ENCODE measurements around the gene LRRC51.
A peak's percentile ranks its signal among the peaks of the same experiment; 100 is the strongest.

Gene LRRC51

DNA sequence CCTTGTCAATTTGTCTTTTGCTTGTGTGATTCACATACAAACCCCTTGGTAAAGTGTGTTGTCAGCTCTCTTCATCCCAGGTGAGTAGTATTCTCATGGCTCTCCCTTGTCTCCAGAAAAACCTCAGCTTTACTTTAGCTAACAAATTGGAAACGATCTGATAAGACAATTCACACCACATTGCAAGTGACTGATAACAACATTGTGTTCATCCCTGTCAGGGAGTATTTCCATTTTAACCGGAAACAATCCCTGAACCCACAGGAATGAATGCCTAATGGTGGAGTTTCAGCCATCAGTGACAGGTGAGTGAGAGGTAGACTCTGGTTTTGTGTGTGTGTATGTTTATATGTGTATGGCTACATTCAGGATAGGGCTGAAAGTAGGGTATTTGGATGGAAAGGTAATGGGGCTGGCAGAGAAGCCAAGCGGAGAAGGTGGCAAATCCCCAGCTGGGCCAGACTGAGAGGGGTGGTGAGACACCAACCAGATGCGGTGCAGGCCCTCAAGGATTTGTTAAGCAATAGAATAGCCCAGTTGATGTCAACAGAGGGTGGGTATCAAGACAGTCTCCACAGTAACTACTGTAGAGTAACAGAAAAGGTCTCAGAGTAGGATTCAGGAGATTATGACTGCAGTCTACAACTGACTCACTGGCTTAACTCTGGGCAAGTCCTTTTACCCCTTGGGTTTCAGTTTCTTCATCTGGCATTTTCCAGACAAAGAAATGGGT lies 7.6 kb downstream of the LRRC51 start:
- H3K4me3 ChIP-seq (ENCODE audit: control insufficient read depth, low read depth, low read length) = no peak overlapping the region
- no peak for DNase-seq (ENCODE audit: low read depth)
- TF ChIP-seq, protein P1, sequence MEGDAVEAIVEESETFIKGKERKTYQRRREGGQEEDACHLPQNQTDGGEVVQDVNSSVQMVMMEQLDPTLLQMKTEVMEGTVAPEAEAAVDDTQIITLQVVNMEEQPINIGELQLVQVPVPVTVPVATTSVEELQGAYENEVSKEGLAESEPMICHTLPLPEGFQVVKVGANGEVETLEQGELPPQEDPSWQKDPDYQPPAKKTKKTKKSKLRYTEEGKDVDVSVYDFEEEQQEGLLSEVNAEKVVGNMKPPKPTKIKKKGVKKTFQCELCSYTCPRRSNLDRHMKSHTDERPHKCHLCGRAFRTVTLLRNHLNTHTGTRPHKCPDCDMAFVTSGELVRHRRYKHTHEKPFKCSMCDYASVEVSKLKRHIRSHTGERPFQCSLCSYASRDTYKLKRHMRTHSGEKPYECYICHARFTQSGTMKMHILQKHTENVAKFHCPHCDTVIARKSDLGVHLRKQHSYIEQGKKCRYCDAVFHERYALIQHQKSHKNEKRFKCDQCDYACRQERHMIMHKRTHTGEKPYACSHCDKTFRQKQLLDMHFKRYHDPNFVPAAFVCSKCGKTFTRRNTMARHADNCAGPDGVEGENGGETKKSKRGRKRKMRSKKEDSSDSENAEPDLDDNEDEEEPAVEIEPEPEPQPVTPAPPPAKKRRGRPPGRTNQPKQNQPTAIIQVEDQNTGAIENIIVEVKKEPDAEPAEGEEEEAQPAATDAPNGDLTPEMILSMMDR (conservative IDR thresholded peaks at IDR 0.05; ENCODE audit: control insufficient read depth, insufficient read depth, low read depth, low read length) = no peak

DNA sequence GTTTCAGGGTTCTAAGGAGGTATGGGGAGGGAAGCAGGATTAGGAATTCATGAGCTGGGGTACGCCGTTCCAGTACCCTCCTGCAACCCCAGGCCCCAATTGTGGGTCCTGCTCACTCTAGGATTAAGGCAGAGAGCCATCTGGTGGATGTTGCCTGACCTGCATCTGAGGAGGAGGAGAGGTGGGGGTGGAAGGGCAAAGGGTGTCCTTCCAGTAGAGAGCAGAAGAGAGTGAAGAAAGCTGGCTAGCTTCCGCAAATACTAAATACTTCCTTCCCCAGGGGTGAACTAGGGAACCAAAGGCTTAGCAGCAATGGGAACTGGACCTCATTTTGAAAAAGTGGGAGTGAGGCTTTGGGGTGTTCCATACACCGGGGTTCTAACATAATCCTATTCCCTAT lies 10.6 kb downstream of the LRRC51 start:
- DNase-seq (ENCODE audit: low read depth) = peak; percentile 70
- no peak overlapping the region for H3K4me3 ChIP-seq (ENCODE audit: control insufficient read depth, low read depth, low read length)
- TF ChIP-seq, protein P1 (conservative IDR thresholded peaks at IDR 0.05; ENCODE audit: control insufficient read depth, insufficient read depth, low read depth, low read length) = peak; percentile 89

DNA sequence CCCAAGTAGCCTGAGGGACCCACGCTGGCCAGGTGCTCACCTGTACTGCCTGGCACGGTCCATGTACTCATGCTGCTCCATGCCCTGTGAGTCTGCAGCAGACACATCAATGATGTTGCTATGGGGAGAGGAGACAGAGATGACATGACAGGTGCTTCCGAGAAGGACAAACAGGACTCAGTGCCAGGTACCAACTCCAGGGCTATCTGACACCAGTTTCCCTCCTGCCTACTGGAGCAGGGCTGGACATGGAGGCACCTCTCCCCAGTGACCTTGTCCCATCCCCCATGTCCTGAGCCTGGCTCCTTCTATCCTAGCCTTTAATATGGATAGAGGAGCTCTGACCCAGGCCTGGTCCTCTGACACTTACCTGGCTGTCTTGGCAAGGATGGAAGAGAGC lies 18.1 kb downstream of the LRRC51 start:
- no peak overlapping the region for H3K4me3 ChIP-seq (ENCODE audit: control insufficient read depth, low read depth, low read length)
- TF ChIP-seq, protein P1 (conservative IDR thresholded peaks at IDR 0.05; ENCODE audit: control insufficient read depth, insufficient read depth, low read depth, low read length) = no peak
- DNase-seq (ENCODE audit: low read depth) = no peak

DNA sequence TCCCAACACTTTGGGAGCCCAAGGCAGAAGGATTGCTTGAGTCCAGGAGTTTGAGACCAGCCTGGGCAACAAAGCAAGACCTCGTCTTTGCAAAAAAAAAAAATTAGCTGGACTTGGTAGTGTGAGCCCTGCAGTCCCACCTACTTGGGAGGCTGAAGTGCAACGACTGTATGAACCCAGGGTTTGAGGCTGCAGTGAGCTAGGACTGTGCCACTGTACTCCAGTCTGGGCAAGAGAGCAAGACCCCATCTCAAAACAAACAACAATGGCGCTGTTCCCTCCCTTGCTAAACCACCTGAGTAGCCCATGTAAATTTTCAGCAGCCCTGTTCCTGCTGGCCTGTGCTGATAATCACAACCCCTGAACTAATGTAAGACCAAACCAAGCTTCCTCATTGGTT lies 19.4 kb downstream of the LRRC51 start:
- no peak for DNase-seq (ENCODE audit: low read depth)
- H3K4me3 ChIP-seq (ENCODE audit: control insufficient read depth, low read depth, low read length) = no peak overlapping the region
- TF ChIP-seq, protein P1 (conservative IDR thresholded peaks at IDR 0.05; ENCODE audit: control insufficient read depth, insufficient read depth, low read depth, low read length) = no peak

DNA sequence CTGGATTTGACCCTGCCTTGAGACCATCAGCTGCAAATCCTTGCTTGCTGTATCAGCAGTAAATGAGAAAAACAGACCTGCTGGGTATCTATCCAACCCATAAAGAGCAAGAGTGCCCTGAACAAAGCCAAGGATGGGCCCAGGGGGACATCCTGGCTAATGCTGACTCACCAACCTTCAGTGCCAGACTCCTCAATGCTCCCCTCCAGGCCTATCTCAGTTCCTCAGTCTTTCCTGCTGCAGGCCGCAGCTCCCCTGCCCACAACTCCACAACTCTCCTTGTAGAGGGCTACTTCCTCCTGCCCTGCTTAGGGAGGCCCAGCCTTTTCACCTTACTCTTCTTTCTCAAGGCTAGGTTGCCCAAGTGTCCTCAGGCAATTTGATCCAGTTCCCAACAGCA lies 19.8 kb downstream of the LRRC51 start:
- H3K4me3 ChIP-seq (ENCODE audit: control insufficient read depth, low read depth, low read length) = no peak overlapping the region
- TF ChIP-seq, protein P1 (conservative IDR thresholded peaks at IDR 0.05; ENCODE audit: control insufficient read depth, insufficient read depth, low read depth, low read length) = no peak
- peak; percentile 45 for DNase-seq (ENCODE audit: low read depth)

DNA sequence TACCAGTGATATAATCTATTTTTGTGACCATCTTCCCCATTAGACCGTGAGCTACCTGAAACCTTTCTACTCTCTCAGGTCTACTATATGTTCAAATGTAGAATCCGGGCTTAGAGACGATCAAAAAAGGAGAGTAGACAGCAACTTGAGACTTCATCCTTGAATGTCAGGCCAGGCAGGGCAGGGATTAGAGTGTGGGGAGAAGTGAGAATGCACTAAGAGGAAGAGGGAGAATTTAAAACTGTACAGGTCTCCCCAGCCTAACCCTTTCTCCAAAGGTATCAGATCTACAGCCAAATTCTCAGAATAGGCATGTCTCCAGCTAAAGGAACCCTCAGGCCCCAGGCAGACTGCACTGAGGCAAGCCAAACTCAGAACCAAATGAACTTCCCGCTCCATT lies 21.5 kb downstream of the LRRC51 start:
- DNase-seq (ENCODE audit: low read depth) = no peak
- H3K4me3 ChIP-seq (ENCODE audit: control insufficient read depth, low read depth, low read length) = peak overlapping the region; percentile 99
- TF ChIP-seq, protein P1 (conservative IDR thresholded peaks at IDR 0.05; ENCODE audit: control insufficient read depth, insufficient read depth, low read depth, low read length) = no peak

DNA sequence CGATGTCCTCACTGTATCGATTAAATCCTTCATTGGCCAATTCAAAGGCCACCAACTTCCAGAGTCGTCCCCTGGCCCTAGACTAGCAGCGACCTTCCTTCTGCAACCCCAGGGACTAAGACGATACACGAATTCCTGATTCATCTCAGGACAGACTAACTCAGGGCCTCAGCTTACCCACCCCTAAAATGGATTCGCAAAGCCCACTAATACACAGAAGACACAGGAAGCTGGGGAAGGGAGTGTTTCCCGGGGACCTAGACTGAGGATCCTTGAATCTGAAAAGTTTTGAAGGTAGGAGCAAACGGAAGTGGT lies 21.9 kb downstream of the LRRC51 start:
- TF ChIP-seq, protein P1 (conservative IDR thresholded peaks at IDR 0.05; ENCODE audit: control insufficient read depth, insufficient read depth, low read depth, low read length) = no peak
- no peak for DNase-seq (ENCODE audit: low read depth)
- H3K4me3 ChIP-seq (ENCODE audit: control insufficient read depth, low read depth, low read length) = peak overlapping the region; percentile 99
